Testis (tissue), 2 donors: ENCODE measurements around the gene PKNOX2.

ENCODE experiments used
- POLR2A ChIP-seq: fragments of 450-650 bp; IDR thresholded peaks from one replicate; pipeline ENCODE4 v1.6.1; 2017; ENCODE audit warnings: antibody characterized with exemption, mild to moderate bottlenecking, moderate library complexity
- TF ChIP-seq, protein P1 (sequence below), 3 experiments: fragments of 450-650 bp in 2 of 3; fragments of 200-600 bp in 1 of 3; sonication (generic) in 1 of 3; IDR thresholded peaks; one replicate each; pipeline ENCODE4 v1.5.1; 2016 to 2019; ENCODE audit warnings: antibody characterized with exemption in 3 of 3, mild to moderate bottlenecking in 2 of 3, moderate library complexity in 1 of 3

DNA sequence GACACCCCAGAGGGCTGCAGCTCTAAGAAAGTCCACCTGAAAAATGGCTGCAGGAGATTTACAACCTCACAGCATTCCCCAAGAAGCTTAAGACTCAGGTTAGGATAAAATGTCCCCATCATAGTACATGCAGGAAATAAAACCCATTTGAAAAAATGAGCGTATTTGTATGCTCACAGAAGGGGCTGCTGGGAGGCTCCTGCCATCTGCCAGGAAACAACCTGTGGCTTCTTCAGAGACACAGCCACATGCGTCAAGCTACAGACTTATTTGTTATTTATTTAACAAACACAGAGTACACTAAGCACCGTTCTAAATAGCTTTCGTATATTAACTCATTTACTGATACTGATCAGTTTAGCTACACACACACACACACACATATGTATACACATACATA, 258.1 kb downstream of the PKNOX2 start:
- TF ChIP-seq, protein P1, sequence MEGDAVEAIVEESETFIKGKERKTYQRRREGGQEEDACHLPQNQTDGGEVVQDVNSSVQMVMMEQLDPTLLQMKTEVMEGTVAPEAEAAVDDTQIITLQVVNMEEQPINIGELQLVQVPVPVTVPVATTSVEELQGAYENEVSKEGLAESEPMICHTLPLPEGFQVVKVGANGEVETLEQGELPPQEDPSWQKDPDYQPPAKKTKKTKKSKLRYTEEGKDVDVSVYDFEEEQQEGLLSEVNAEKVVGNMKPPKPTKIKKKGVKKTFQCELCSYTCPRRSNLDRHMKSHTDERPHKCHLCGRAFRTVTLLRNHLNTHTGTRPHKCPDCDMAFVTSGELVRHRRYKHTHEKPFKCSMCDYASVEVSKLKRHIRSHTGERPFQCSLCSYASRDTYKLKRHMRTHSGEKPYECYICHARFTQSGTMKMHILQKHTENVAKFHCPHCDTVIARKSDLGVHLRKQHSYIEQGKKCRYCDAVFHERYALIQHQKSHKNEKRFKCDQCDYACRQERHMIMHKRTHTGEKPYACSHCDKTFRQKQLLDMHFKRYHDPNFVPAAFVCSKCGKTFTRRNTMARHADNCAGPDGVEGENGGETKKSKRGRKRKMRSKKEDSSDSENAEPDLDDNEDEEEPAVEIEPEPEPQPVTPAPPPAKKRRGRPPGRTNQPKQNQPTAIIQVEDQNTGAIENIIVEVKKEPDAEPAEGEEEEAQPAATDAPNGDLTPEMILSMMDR (IDR thresholded peaks at IDR 0.05): no peak
- TF ChIP-seq POLR2A: no peak
